Measurements from ENCODE around the gene PRMT2.
"Not testable (repeated sequence)": the region's sequence is repeated elsewhere in the genome, so short reads cannot be mapped to it uniquely, and the experiment has no call there.

PRMT2 gene

DNA sequence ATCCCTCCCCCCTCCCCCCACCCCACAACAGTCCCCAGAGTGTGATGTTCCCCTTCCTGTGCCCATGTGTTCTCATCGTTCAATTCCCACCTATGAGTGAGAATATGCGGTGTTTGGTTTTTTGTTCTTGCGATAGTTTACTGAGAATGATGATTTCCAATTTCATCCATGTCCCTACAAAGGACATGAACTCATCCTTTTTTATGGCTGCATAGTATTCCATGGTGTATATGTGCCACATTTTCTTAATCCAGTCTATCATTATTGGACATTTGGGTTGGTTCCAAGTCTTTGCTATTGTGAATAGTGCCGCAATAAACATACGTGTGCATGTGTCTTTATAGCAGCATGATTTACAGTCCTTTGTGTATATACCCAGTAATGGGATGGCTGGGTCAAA is 33.4 kb downstream of the PRMT2 start:
- DNase-seq (ENCODE audit: low spot score), result not testable (repeated sequence)

DNA sequence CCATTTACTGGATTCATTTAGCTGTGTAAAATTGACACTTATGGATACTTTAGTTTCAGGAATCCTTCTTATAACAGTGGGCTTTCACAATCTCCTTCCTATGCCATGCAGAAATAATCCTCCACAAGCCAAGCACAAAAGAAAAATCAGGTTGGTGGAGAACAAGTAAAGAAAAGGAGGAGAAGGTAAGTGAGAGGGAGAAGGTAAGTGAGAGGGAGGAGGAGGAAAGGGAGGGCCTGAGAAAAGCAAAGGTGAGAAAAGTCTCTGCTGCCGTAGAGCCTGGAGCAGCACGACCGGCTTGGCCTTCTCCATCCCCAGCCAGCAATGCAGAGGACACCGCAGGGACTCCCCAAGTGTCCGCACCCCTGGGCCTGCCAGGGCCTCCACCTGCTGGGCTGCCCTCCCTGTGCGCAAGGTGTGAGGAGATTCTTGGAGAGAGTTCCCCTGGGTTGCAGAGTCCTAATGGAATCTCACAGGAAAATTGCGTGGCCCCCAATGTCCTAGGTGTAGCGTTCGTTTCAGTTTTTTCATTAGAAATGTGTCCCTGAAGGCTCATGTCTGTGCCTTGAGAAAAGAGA is 39.0 kb downstream of the PRMT2 start:
- DNase-seq (ENCODE audit: low spot score), result no peak

DNA sequence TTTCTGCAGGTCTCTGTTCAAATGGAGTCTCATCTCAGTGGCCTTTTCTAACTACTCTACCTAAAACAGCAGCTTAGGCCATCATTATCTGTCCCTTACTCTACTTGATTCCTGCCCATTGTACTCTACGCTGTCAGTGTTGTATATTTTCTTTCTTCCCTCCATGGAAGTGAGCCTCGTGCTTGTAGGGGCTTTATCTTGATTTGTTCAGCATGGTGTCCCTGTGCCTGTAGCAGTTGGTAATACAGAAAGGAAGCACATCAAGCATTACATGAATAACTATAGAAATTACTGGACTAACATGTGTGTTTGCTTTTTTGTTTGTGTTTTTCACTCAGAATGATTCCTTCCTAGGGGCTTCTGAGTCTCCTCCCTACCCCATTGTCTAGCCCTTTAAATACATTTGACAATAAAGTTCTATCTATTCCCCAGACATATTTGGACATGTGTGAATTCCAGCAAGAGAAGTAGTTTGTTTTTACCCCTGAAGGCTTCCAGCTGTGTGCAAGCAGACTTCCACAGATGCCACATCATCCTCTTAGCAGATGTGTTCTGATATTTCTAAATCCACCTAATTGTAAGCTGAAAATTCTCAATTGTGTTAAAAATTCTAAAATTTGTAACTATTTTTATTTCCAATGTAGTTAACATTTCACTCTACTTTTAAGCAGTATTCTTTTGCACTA is 40.3 kb downstream of the PRMT2 start:
- DNase-seq (ENCODE audit: low spot score), result no peak

DNA sequence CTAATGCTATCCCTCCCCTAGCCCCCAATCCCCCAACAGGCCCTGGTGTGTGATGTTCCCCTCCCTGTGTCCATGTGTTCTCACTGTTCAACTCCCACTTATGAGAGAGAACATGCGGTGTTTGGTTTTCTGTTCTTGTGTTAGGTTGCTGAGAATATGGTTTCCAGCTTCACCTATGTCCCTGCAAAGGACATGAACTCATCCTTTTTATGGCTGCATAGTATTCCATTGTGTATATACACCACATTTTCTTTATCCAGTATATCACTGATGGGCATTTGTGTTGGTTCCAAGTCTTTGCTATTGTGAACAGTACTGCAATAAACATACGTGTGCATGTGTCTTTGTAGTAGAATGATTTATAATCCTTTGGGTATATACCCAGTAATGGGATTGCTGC is 41.1 kb downstream of the PRMT2 start:
- DNase-seq (ENCODE audit: low spot score), result not testable (repeated sequence)

DNA sequence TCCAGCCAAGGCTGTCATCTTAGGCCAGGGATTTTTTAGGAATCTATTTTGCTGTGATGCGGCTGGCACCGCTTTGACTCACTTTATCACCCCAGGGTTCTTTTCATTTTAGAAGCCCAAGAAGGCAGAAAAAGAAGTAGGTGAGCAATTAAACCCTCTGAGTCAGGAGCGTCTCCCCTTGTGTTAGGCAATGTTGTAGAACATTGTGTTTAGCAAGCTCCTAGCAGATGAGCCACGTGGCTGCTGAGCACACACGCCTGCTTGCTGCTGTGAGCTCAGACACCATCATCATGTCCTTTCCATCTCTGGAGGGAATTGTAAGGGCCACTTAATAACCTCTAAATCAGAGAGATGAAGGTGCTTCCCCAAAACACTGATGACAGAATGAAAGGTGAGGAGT is 46.1 kb downstream of the PRMT2 start:
- not testable (repeated sequence) for DNase-seq (ENCODE audit: low spot score)

DNA sequence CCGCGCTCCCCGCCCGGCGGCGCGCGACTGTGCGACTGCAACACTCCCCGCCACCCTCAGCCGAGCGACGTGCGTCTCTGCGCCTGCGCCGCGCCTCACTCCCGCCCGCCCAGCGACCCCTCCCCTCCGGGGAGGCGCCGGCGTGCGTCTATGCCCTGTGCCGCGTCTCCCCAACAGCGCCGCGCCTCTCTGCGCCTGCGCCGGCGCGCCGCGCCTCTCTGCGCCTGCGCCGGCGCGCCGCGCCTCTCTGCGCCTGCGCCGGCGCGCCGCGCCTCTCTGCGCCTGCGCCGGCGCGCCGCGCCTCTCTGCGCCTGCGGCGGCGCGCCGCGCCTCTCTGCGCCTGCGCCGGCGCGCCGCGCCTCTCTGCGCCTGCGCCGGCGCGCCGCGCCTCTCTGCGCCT is 63.2 kb downstream of the PRMT2 start:
- not testable (repeated sequence) for DNase-seq (ENCODE audit: low spot score)

DNA sequence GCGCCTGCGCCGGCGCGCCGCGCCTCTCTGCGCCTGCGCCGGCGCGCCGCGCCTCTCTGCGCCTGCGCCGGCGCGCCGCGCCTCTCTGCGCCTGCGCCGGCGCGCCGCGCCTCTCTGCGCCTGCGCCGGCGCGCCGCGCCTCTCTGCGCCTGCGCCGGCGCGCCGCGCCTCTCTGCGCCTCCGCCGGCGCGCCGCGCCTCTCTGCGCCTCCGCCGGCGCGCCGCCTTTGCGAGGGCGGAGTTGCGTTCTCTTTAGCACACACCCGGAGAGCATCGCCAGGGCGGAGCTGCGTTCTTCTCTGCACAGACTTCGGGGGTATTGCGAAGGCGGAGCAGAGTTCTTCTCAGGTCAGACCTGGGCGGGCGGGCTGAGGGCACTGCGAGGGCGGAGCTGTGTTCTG is 63.6 kb downstream of the PRMT2 start:
- not testable (repeated sequence) for DNase-seq (ENCODE audit: low spot score)
